ENCODE measurements around the gene TBX19. TPM values are rescaled to one million over a fixed set of nuclear protein-coding genes. Genes with fewer than 3 reads are reported as not detected.
A peak's percentile ranks its signal among the peaks of the same experiment; 100 is the strongest.

Gene TBX19
- total and polyA plus RNA-seq, 2 of the 4 experiments (the other 2 are of a cell fraction): 0.18 to 0.89 TPM

DNA sequence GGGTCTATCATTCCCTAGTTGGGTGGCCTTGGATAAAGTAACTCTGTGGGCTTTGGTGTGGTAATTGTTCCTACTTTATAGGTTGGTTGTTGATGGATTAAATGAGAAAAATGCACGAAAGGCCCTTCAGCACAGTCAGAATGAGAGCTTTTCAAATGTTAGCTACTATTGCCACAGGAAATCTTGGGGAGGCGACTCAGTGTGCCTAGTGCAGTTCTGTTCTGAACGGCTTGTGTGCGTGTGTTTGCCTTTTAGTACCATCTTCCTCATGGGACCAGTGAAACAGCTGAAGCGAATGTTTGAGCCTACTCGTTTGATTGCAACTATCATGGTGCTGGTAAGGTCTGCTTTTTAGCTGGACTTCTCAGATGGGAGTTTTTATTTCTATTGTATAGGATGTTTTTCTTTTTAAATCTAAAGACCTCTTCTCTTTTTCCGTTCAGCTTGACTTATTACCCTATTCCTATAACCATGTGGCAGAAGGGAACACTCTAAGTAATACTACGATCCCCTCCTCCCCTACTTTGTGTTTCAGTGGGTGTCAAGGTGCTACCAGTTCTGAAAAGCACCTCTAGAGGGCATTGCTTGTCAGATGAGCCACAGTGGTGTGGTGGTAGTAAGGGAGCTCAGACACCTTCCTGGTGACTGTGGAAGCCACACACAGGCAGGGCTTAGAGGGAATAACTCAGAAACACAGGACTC lies 45.7 kb upstream of the TBX19 start:
- dilution Hi-C loops (cut with HindIII; ENCODE audit: low sequenced_read_pairs, unreplicated experiment): no loop called here
- Histone ChIP-seq H3K4me2 (ENCODE audit: low read depth, low read length) (no peak overlapping the region), H2BK15ac (ENCODE audit: low read depth, low read length) (no peak overlapping the region), H3K9me3 (ENCODE audit: control insufficient read depth, insufficient read depth, low read length) (no peaks in the 10 kb centered on the region), H2BK120ac (ENCODE audit: low read depth, low read length) (no peak overlapping the region), H3K36me3 (ENCODE audit: control insufficient read depth, insufficient read depth, low read length) (peaks cover 32% of the 10 kb centered on the region), H2AFZ (replicated peaks; ENCODE audit: low read length, poor library complexity) (no peak overlapping the region), H3K14ac (replicated peaks; ENCODE audit: low read depth, low read length) (no peak overlapping the region), H2AK9ac (replicated peaks; ENCODE audit: low read depth, low read length, poor library complexity) (no peak overlapping the region), H3K4me1 (ENCODE audit: control insufficient read depth, insufficient read depth, low read length) (no peaks in the 10 kb centered on the region), H3K56ac (ENCODE audit: extremely low read depth, insufficient read depth, low read length) (no peak overlapping the region), H3K18ac (ENCODE audit: low read depth, low read length) (no peak overlapping the region), H3K4me3 (ENCODE audit: insufficient read depth, low read depth, low read length) (no peak overlapping the region), H4K91ac (ENCODE audit: insufficient read depth, low read depth, low read length) (no peak overlapping the region), H3K9ac (ENCODE audit: low read depth, low read length) (no peak overlapping the region), H2BK5ac (ENCODE audit: low read depth, low read length, poor library complexity, severe bottlenecking) (no peak overlapping the region), H3K23ac (ENCODE audit: low read depth, low read length) (no peak overlapping the region), H3K4ac (ENCODE audit: low read depth, low read length) (no peak overlapping the region), H4K5ac (ENCODE audit: low read depth, low read length) (no peak overlapping the region), H3K27ac (ENCODE audit: insufficient read depth, low read length) (no peak overlapping the region), H4K8ac (ENCODE audit: low read depth in 2 of 2, low read length in 2 of 2) (no peak overlapping the region), H3K9me1 (ENCODE audit: insufficient read depth, low read length) (peaks cover 15% of the 10 kb centered on the region), H3K27me3 (ENCODE audit: control insufficient read depth, insufficient read depth, low read length) (no peaks in the 10 kb centered on the region), H2BK20ac (ENCODE audit: low read depth, low read length) (no peak overlapping the region), H4K20me1 (ENCODE audit: insufficient read depth, low read length) (peaks cover 16% of the 10 kb centered on the region; the same call in 1 of the 2 replicates), H3K79me1 (ENCODE audit: low read depth in 1 of 2, low read length in 2 of 2) (peaks cover 22 to 45% of the 10 kb centered on the region in 2 experiments), H2AK5ac (ENCODE audit: low read depth, low read length) (no peak overlapping the region)
- BruUV-seq (replicated peaks): no TSS peak
- ChIA-PET POLR2A (ENCODE audit: unreplicated experiment) (no interaction called here), CTCF (interaction anchor here (0.6 to 1.3 kb wide), 4 partner anchors 17 to 934 kb away, joined by 4 to 5 read pairs (median 4); no protein-coding TSS in a partner anchor)
- DNase-seq: peak; percentile 43
- in situ Hi-C loops (cut with MboI; ENCODE audit: low sequenced_read_pairs): no loop called here
- 100% methylated on average over 1 of the region's 8 CpGs; no CpG with 5 or more reads in 1 of the 2 experiments for WGBS, 2 experiments (ENCODE audit: extremely low coverage in 2 of 2, insufficient read length in 1 of 2)
- intact Hi-C loops (cut with micrococcal nuclease): no loop called here
- peak; percentile 80 for ATAC-seq (ENCODE audit: low read depth)
- no peak for TF ChIP-seq BHLHE40 (IDR thresholded peaks at IDR 0.05; ENCODE audit: low read depth, low read length)
- TF ChIP-seq RCOR1 (IDR thresholded peaks at IDR 0.05; ENCODE audit: insufficient replicate concordance, low read length): no peak
- no peak for TF ChIP-seq MAFK (IDR thresholded peaks at IDR 0.05; ENCODE audit: low read depth, low read length)
- no peak for TF ChIP-seq FOS (IDR thresholded peaks at IDR 0.05; ENCODE audit: low read depth, low read length)
- TF ChIP-seq, protein P1, sequence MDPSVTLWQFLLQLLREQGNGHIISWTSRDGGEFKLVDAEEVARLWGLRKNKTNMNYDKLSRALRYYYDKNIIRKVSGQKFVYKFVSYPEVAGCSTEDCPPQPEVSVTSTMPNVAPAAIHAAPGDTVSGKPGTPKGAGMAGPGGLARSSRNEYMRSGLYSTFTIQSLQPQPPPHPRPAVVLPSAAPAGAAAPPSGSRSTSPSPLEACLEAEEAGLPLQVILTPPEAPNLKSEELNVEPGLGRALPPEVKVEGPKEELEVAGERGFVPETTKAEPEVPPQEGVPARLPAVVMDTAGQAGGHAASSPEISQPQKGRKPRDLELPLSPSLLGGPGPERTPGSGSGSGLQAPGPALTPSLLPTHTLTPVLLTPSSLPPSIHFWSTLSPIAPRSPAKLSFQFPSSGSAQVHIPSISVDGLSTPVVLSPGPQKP (IDR thresholded peaks at IDR 0.05; ENCODE audit: borderline replicate concordance, low read depth, low read length): no peak
- TF ChIP-seq SMC3 (IDR thresholded peaks at IDR 0.05; ENCODE audit: low read depth, low read length): 0 out of 2 replicates have a peak, but pooled peaks have one; percentile 28
- no peak for TF ChIP-seq RFX5 (IDR thresholded peaks at IDR 0.05; ENCODE audit: low read depth, low read length)
- TF ChIP-seq POLR2A (IDR thresholded peaks at IDR 0.05; ENCODE audit: low read depth, low read length): no peak
- TF ChIP-seq NFE2L2 (IDR thresholded peaks at IDR 0.05; ENCODE audit: low read depth, low read length): no peak
- no peak for TF ChIP-seq MAZ (IDR thresholded peaks at IDR 0.05; ENCODE audit: borderline replicate concordance, low read depth, low read length)
- TF ChIP-seq RAD21 (IDR thresholded peaks at IDR 0.05; ENCODE audit: low read length): peak; percentile 50
- TF ChIP-seq CEBPB (IDR thresholded peaks at IDR 0.05; ENCODE audit: low read depth, low read length): no peak
- no peak for TF ChIP-seq MXI1 (IDR thresholded peaks at IDR 0.05; ENCODE audit: borderline replicate concordance, low read depth, low read length)
- TF ChIP-seq, protein P2, sequence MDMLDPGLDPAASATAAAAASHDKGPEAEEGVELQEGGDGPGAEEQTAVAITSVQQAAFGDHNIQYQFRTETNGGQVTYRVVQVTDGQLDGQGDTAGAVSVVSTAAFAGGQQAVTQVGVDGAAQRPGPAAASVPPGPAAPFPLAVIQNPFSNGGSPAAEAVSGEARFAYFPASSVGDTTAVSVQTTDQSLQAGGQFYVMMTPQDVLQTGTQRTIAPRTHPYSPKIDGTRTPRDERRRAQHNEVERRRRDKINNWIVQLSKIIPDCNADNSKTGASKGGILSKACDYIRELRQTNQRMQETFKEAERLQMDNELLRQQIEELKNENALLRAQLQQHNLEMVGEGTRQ (IDR thresholded peaks at IDR 0.05; ENCODE audit: low read depth, low read length): no peak
- TF ChIP-seq, protein P3, sequence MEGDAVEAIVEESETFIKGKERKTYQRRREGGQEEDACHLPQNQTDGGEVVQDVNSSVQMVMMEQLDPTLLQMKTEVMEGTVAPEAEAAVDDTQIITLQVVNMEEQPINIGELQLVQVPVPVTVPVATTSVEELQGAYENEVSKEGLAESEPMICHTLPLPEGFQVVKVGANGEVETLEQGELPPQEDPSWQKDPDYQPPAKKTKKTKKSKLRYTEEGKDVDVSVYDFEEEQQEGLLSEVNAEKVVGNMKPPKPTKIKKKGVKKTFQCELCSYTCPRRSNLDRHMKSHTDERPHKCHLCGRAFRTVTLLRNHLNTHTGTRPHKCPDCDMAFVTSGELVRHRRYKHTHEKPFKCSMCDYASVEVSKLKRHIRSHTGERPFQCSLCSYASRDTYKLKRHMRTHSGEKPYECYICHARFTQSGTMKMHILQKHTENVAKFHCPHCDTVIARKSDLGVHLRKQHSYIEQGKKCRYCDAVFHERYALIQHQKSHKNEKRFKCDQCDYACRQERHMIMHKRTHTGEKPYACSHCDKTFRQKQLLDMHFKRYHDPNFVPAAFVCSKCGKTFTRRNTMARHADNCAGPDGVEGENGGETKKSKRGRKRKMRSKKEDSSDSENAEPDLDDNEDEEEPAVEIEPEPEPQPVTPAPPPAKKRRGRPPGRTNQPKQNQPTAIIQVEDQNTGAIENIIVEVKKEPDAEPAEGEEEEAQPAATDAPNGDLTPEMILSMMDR (conservative IDR thresholded peaks at IDR 0.05; ENCODE audit: low read depth, low read length): peak; percentile 51
